GM19463 (cell line): Measurements from ENCODE around the gene GGT1.
"Not testable (repeated sequence)": the region's sequence is repeated elsewhere in the genome, so short reads cannot be mapped to it uniquely, and the experiment has no call there.

Source experiments
- ATAC-seq: cut with Tn5 transposase; IDR thresholded peaks from one replicate; pipeline ENCODE4 v1.9.1; 2021; ENCODE audit warnings: mild to moderate bottlenecking, moderate library complexity; ENCODE audit not compliant: unreplicated experiment

GGT1 gene

GRCh38 chr22:24583221-24584165 is 19.5 kb upstream of the GGT1 start:
- no peak for ATAC-seq

GRCh38 chr22:24584166-24584790 is 18.7 kb upstream of the GGT1 start:
- no peak for ATAC-seq

GRCh38 chr22:24584871-24585411 is 18.1 kb upstream of the GGT1 start:
- ATAC-seq = no peak

GRCh38 chr22:24585461-24585860 is 17.5 kb upstream of the GGT1 start:
- ATAC-seq = no peak

- ATAC-seq = no peak
These were observed 17.0 kb upstream of the GGT1 start for GRCh38 chr22:24585927-24586546.

GRCh38 chr22:24587251-24587650 is 15.7 kb upstream of the GGT1 start:
- no peak for ATAC-seq

GRCh38 chr22:24587948-24588347 is 15.0 kb upstream of the GGT1 start:
- ATAC-seq = no peak

GRCh38 chr22:24588381-24588756 is 14.6 kb upstream of the GGT1 start:
- ATAC-seq = no peak

- ATAC-seq = no peak
These were observed 14.1 kb upstream of the GGT1 start for GRCh38 chr22:24588757-24589481.

GRCh38 chr22:24589518-24590030 is 13.4 kb upstream of the GGT1 start:
- ATAC-seq = no peak

GRCh38 chr22:24590596-24591173 is 12.3 kb upstream of the GGT1 start:
- no peak for ATAC-seq

- no peak for ATAC-seq
These were observed 11.6 kb upstream of the GGT1 start for GRCh38 chr22:24591286-24591830.

GRCh38 chr22:24592058-24592850 is 10.7 kb upstream of the GGT1 start:
- ATAC-seq = peak; percentile 18

GRCh38 chr22:24592851-24593558 is 10.0 kb upstream of the GGT1 start, which contains the start of gene LRRC75B:
Gene LRRC75B (minus strand): TSS chr22:24593073. CDS start chr22:24593039, 34 bp downstream.
- peak; percentile 97 for ATAC-seq

GRCh38 chr22:24593559-24593835 is 9.5 kb upstream of the GGT1 start:
- not testable (repeated sequence) for ATAC-seq

- ATAC-seq = no peak
These were observed 9.0 kb upstream of the GGT1 start for GRCh38 chr22:24593836-24594568.

- ATAC-seq = no peak
These were observed 8.3 kb upstream of the GGT1 start for GRCh38 chr22:24594569-24595120.

GRCh38 chr22:24595228-24595627 is 7.8 kb upstream of the GGT1 start:
- no peak for ATAC-seq
